GM23248 (cell line): ENCODE data around the gene NHLH2.

Experiments used
- EZH2 ChIP-seq: fragments of 200-600 bp; sonication (generic); IDR thresholded peaks from 2 replicates; pipeline ENCODE4 v1.6.1; 2018; ENCODE audit warnings: antibody characterized with exemption, mild to moderate bottlenecking; ENCODE audit not compliant: insufficient read depth, poor library complexity, severe bottlenecking
- EZH2phosphoT487 ChIP-seq: fragments of 200-600 bp; sonication (generic); IDR thresholded peaks from 2 replicates; pipeline ENCODE4 v1.6.1; 2018; ENCODE audit warnings: antibody characterized with exemption, moderate library complexity, mild to moderate bottlenecking, low read depth; ENCODE audit not compliant: insufficient read depth

- TF ChIP-seq EZH2phosphoT487: no peak
- no peak for TF ChIP-seq EZH2
These were observed 8.3 kb downstream of the NHLH2 start for GRCh38 chr1:115832651-115833050.
